GM13977 (cell line): Measurements from ENCODE around the gene PRR35.

Experiments used
- DNase-seq: peaks from one replicate; pipeline ENCODE4 v3.0.0; 2012; ENCODE audit warnings: low spot score
- in situ Hi-C: fragments of 300-500 bp; cut with MboI; formaldehyde crosslinking; loops from one replicate; pipeline ENCODE4 v1.12.0; 2022; ENCODE audit warnings: low sequenced_read_pairs, low pct_unique_long_range_greater_than_20kb, mixed read lengths, inconsistent platforms; ENCODE audit not compliant: unreplicated experiment
- TF ChIP-seq, protein P1 (sequence below): IDR thresholded peaks from 2 replicates; pipeline ENCODE4 v1.5.1; 2012; ENCODE audit warnings: mild to moderate bottlenecking, control low read depth; ENCODE audit not compliant: insufficient read depth; ENCODE audit errors: extremely low read depth, missing control alignments

Gene PRR35

DNA sequence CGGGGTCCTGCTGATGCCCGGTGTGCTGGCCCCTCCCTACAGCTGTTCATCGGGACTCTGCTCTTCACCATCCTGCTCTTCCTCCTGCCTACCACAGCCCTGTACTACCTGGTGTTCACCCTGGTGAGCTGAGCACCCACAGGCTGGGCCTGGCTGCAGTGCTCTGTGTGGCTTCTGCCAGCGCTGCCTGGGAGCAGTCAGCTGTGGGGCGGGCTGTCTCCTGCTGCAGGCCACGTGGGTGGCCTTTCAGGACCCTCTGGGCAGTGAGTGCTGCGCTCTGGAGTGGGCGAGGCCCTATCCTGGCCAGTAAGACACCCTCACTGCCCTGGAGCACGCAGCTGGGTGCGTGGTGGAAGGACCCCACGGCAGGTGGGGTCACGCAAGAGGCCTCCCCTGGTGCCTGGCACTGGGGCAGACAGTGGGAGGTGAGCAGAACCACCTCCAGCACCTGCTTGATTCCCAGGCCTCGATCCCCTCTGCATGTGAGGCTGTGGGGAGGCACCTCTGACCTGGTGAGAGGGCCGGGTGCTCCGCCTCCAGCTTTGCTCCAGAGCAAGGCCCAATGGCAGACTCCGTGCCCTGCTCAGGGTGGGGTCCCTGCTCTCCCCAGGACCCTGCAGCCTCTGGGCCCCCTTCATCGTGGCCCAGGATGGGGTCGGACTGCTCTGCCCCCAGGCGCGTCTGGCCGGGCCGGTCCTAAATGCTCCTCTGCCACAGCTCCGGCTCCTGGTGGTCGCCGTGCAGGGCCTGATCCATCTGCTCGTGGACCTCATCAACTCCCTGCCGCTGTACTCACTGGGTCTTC, 20.1 kb downstream of the PRR35 start:
- TF ChIP-seq, protein P1, sequence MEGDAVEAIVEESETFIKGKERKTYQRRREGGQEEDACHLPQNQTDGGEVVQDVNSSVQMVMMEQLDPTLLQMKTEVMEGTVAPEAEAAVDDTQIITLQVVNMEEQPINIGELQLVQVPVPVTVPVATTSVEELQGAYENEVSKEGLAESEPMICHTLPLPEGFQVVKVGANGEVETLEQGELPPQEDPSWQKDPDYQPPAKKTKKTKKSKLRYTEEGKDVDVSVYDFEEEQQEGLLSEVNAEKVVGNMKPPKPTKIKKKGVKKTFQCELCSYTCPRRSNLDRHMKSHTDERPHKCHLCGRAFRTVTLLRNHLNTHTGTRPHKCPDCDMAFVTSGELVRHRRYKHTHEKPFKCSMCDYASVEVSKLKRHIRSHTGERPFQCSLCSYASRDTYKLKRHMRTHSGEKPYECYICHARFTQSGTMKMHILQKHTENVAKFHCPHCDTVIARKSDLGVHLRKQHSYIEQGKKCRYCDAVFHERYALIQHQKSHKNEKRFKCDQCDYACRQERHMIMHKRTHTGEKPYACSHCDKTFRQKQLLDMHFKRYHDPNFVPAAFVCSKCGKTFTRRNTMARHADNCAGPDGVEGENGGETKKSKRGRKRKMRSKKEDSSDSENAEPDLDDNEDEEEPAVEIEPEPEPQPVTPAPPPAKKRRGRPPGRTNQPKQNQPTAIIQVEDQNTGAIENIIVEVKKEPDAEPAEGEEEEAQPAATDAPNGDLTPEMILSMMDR = no peak
- in situ Hi-C loops = no loop called here
- no peak for DNase-seq

DNA sequence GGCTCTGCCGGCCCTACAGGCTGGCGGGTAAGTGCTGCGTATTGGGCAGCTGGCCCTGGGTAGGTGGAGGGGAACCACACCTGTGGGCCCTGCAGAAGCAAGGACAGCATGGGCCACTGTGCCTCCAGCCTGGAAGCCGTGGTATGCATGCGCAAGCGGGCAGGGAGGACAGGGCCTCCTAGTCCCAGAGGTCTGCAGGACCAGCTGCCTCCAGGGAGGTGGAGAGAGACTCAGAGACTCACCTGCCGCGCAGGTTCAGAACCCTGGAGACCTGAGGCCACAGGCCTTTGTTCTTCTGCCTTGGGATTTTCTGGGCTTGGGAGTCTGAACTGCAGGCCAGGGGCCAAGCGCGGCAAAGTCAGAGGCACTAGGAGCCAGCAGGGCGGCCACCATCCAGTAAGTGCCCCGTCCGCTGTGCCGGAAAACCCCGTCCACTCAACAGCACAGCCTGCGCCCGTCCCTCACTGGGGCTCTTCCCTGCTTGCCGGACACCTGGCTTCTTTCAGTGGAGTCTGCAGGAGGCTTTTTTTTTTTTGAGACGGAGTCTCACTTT, 20.8 kb downstream of the PRR35 start:
- in situ Hi-C loops = no loop called here
- no peak for DNase-seq
- TF ChIP-seq, protein P1 = no peak

DNA sequence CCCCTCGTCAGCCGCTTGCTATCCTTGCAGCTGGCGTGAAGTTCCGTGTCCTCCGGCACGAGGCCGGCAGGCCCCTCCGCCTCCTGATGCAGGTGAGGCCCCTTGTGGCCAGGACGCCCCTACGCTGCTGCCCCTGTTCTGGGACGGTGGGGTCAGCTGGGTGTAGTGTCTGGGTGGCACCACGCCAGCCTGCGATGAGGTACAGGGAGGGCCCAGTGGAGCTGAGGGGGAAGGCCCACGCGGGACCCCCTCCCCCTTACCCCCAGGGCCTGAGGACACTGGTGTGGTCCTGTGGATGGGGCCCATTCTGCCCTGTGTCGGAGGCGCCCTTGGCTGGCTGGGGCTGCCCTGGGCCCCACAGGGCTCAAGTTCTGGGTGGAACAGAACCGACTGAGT, 22.0 kb downstream of the PRR35 start:
- no peak for DNase-seq
- in situ Hi-C loops = no loop called here
- TF ChIP-seq, protein P1 = no peak

DNA sequence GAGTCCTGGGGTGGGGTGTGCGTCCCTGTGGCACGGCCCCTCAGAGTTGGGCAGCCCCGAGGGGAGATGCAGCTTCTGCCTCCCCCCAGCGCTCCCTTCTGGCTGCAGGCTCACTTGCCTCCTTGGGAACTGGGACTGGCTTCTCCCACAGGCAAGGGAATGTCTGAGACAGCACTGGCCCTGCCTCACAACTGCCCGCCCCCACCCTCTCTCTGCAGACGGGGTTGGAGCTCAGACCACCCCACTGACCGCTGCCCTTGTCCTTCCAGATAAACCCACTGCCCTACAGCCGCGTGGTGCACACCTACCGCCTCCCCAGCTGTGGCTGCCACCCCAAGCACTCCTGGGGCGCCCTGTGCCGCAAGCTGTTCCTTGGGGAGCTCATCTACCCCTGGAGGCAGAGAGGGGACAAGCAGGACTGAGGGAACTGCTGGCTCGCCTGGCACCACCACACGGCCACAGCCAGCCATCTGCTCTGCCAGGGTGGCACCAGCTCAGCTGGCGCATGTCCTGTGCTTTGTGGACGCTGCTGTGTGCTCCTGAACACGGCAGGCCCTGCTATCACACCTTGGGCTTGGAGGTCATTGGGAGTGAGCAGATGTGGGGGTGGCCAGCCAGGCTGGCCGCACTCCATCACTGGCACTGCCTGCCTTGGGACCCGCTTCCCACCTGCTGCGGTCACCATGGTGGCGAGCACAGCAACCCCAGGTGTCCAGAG, 22.6 kb downstream of the PRR35 start:
- DNase-seq = no peak
- in situ Hi-C loops = no loop called here
- TF ChIP-seq, protein P1 = no peak

DNA sequence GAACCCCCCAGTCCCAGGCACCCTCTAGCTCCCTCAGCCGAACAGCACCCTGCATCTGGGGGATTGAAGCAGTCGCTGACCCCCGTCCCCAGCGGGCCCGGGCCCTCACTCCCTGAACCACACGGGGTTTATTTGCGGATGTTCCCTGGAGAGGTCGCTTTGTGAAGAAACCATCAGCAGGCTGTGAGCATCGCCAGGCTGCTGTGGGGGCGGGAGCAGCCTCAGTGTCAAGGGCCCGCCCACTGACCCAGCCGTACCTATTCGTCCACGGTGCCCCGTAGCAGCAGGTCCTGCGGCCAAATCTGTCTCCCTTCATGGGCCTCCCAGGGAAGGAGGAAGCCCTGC, 23.2 kb downstream of the PRR35 start:
- in situ Hi-C loops = no loop called here
- DNase-seq = no peak

DNA sequence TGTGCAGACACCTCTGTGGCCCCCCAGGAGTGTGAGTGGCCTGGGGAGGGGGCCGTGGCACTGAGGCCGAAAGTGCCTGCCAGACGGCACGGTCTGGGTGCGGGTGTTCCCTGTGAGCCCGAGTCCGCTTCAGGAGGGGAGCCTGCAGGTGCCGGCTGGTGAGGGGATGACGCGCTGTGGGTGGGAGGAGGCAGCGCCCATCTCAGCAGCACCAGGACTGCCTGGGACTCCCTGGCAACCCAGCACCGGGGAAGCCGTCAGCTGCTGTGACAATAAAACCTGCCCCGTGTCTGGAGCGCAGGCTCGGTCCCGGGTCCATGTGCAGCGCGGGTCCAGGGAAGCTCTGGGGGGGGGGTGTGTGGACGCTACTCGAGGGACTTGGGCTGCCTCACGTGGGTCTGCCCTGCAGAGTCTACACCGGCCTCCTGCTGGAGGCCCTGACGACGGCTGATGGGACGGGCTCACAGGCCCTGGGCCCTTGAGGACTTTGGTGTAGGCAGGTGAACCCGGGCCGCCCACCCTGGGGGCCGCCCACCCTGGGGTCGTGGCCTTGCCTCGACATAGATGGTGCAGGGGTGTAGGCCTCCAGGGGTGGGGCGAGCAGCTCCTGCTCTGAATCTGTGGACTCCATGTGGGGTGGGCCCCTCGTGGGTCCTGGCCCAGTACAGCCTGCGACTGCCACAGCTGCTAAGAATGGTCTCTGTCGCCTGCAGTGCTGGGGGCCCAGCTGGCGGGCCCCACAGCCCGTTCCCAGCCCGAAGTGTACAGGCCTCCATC, 23.8 kb downstream of the PRR35 start:
- TF ChIP-seq, protein P1 = no peak
- DNase-seq = no peak
- in situ Hi-C loops = no loop called here

More for the DNA sequence above, 23.2 kb downstream of the PRR35 start:
- TF ChIP-seq, protein P1 = no peak
